Measurements from ENCODE around the gene HTR6.

Gene HTR6

GRCh38 chr1:19710825-19711611 lies 46.3 kb downstream of the HTR6 start:
- H3K4me3 ChIP-seq (ENCODE audit: insufficient read depth, low read depth, low read length, poor library complexity, severe bottlenecking): no peak overlapping the region
- H3K36me3 ChIP-seq (ENCODE audit: control insufficient read depth, insufficient read depth, low read length): no peaks in the 10 kb centered on the region
- H3K9me3 ChIP-seq (ENCODE audit: control insufficient read depth, low read length): no peaks in the 10 kb centered on the region
- H3K27ac ChIP-seq (ENCODE audit: insufficient read depth, low read length, poor library complexity, severe bottlenecking): no peak overlapping the region
- no peaks in the 10 kb centered on the region for H3K4me1 ChIP-seq (ENCODE audit: control insufficient read depth, insufficient read depth, low read length, poor library complexity, severe bottlenecking)
- H3K27me3 ChIP-seq (replicated peaks; ENCODE audit: control insufficient read depth, insufficient read depth, low read length, poor library complexity, severe bottlenecking): no peaks in the 10 kb centered on the region
- DNase-seq: no peak

DNA sequence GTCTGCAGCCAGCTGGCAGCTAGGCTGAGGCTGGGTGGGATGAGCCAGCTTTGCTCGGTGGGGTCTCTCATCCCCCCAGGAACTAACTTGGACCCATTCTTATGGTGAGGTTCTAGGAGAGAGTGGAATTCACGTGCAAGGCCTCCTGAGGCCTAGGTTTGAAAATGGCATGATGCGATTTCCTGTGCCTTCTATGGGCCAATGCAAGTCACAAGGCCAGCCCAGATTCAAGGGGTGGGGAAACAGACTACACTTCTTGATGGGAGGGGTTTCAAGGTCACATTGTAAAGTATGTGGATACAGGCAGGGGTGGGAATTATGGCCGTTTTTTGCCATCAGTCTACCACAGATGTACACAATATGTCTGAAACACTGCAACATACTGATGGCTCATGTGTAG lies 48.3 kb downstream of the HTR6 start:
- Histone ChIP-seq H3K27ac (ENCODE audit: insufficient read depth, low read length, poor library complexity, severe bottlenecking) (no peak overlapping the region), H3K27me3 (replicated peaks; ENCODE audit: control insufficient read depth, insufficient read depth, low read length, poor library complexity, severe bottlenecking) (no peaks in the 10 kb centered on the region), H3K9me3 (ENCODE audit: control insufficient read depth, low read length) (no peaks in the 10 kb centered on the region), H3K4me1 (ENCODE audit: control insufficient read depth, insufficient read depth, low read length, poor library complexity, severe bottlenecking) (no peaks in the 10 kb centered on the region), H3K4me3 (ENCODE audit: insufficient read depth, low read depth, low read length, poor library complexity, severe bottlenecking) (no peak overlapping the region), H3K36me3 (ENCODE audit: control insufficient read depth, insufficient read depth, low read length) (no peaks in the 10 kb centered on the region)
- DNase-seq: no peak

GRCh38 chr1:19715334-19716203 lies 50.9 kb downstream of the HTR6 start:
- no peaks in the 10 kb centered on the region for H3K36me3 ChIP-seq (ENCODE audit: control insufficient read depth, insufficient read depth, low read length)
- H3K4me1 ChIP-seq (ENCODE audit: control insufficient read depth, insufficient read depth, low read length, poor library complexity, severe bottlenecking): no peaks in the 10 kb centered on the region
- no peaks in the 10 kb centered on the region for H3K9me3 ChIP-seq (ENCODE audit: control insufficient read depth, low read length)
- peak; percentile 43 to 65 (median 63) for DNase-seq
- no peak overlapping the region for H3K27ac ChIP-seq (ENCODE audit: insufficient read depth, low read length, poor library complexity, severe bottlenecking)
- no peak overlapping the region for H3K4me3 ChIP-seq (ENCODE audit: insufficient read depth, low read depth, low read length, poor library complexity, severe bottlenecking)
- H3K27me3 ChIP-seq (replicated peaks; ENCODE audit: control insufficient read depth, insufficient read depth, low read length, poor library complexity, severe bottlenecking): no peaks in the 10 kb centered on the region

DNA sequence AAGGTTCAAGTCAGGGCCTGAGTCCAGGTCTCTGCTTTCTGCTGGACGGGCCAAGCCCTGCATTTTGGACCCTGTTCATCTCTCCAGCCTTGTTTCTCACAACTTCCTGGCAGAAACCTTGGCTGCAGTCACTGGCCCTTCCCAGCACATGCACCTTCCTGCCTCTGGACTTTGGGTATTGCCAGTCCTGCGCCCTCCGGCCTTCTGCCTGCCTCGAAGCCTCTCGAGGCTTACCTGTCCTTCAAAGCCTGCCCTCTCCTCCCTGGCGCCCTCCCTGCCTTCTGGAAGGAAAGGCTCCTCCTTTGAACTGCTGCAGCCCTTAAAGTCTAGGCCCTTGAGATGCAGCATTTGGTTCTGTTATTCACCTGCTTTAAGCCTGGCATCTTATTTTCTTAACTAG lies 52.8 kb downstream of the HTR6 start:
- H3K27me3 ChIP-seq (replicated peaks; ENCODE audit: control insufficient read depth, insufficient read depth, low read length, poor library complexity, severe bottlenecking): no peaks in the 10 kb centered on the region
- no peaks in the 10 kb centered on the region for H3K36me3 ChIP-seq (ENCODE audit: control insufficient read depth, insufficient read depth, low read length)
- DNase-seq: no peak
- no peaks in the 10 kb centered on the region for H3K9me3 ChIP-seq (ENCODE audit: control insufficient read depth, low read length)
- no peaks in the 10 kb centered on the region for H3K4me1 ChIP-seq (ENCODE audit: control insufficient read depth, insufficient read depth, low read length, poor library complexity, severe bottlenecking)
- no peak overlapping the region for H3K4me3 ChIP-seq (ENCODE audit: insufficient read depth, low read depth, low read length, poor library complexity, severe bottlenecking)
- H3K27ac ChIP-seq (ENCODE audit: insufficient read depth, low read length, poor library complexity, severe bottlenecking): no peak overlapping the region

- H3K9me3 ChIP-seq (ENCODE audit: control insufficient read depth, low read length): no peaks in the 10 kb centered on the region
- H3K4me1 ChIP-seq (ENCODE audit: control insufficient read depth, insufficient read depth, low read length, poor library complexity, severe bottlenecking): no peaks in the 10 kb centered on the region
- DNase-seq: no peak
- no peak overlapping the region for H3K27ac ChIP-seq (ENCODE audit: insufficient read depth, low read length, poor library complexity, severe bottlenecking)
- H3K4me3 ChIP-seq (ENCODE audit: insufficient read depth, low read depth, low read length, poor library complexity, severe bottlenecking): no peak overlapping the region
- no peaks in the 10 kb centered on the region for H3K27me3 ChIP-seq (replicated peaks; ENCODE audit: control insufficient read depth, insufficient read depth, low read length, poor library complexity, severe bottlenecking)
- H3K36me3 ChIP-seq (ENCODE audit: control insufficient read depth, insufficient read depth, low read length): no peaks in the 10 kb centered on the region
Measured at GRCh38 chr1:19720174-19720573, 55.5 kb downstream of the HTR6 start.

GRCh38 chr1:19720973-19721372 lies 56.3 kb downstream of the HTR6 start:
- Histone ChIP-seq H3K4me1 (ENCODE audit: control insufficient read depth, insufficient read depth, low read length, poor library complexity, severe bottlenecking) (no peaks in the 10 kb centered on the region), H3K36me3 (ENCODE audit: control insufficient read depth, insufficient read depth, low read length) (no peaks in the 10 kb centered on the region), H3K4me3 (ENCODE audit: insufficient read depth, low read depth, low read length, poor library complexity, severe bottlenecking) (no peak overlapping the region), H3K9me3 (ENCODE audit: control insufficient read depth, low read length) (no peaks in the 10 kb centered on the region), H3K27me3 (replicated peaks; ENCODE audit: control insufficient read depth, insufficient read depth, low read length, poor library complexity, severe bottlenecking) (no peaks in the 10 kb centered on the region), H3K27ac (ENCODE audit: insufficient read depth, low read length, poor library complexity, severe bottlenecking) (no peak overlapping the region)
- no peak for DNase-seq

- no peak for DNase-seq
- no peaks in the 10 kb centered on the region for H3K27me3 ChIP-seq (replicated peaks; ENCODE audit: control insufficient read depth, insufficient read depth, low read length, poor library complexity, severe bottlenecking)
- peaks cover 7% of the 10 kb centered on the region for H3K36me3 ChIP-seq (ENCODE audit: control insufficient read depth, insufficient read depth, low read length)
- H3K4me3 ChIP-seq (ENCODE audit: insufficient read depth, low read depth, low read length, poor library complexity, severe bottlenecking): no peak overlapping the region
- no peak overlapping the region for H3K27ac ChIP-seq (ENCODE audit: insufficient read depth, low read length, poor library complexity, severe bottlenecking)
- no peaks in the 10 kb centered on the region for H3K9me3 ChIP-seq (ENCODE audit: control insufficient read depth, low read length)
- H3K4me1 ChIP-seq (ENCODE audit: control insufficient read depth, insufficient read depth, low read length, poor library complexity, severe bottlenecking): no peaks in the 10 kb centered on the region
Measured at GRCh38 chr1:19723874-19724273, 59.2 kb downstream of the HTR6 start.

DNA sequence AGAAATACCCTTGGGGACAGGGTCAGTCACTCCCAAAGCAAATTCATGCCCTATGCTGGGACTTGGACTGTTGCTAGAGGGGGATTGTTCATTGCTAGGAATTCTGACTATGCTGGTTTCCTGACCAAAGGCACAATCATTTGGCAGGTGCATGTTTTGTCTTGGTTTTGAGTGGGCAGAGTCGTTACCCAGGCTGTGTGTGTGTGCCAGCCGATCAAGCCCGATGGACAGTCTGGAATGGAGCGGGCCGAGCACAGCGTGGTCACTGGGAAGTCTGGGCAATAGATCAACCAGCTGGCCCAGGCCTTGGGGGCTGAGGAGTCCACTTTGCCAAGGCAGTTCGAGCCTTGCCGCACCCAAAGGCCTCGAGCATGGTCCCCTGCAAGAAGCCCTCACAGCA lies 60.9 kb downstream of the HTR6 start:
- Histone ChIP-seq H3K36me3 (ENCODE audit: control insufficient read depth, insufficient read depth, low read length) (peaks cover 8% of the 10 kb centered on the region), H3K4me1 (ENCODE audit: control insufficient read depth, insufficient read depth, low read length, poor library complexity, severe bottlenecking) (no peaks in the 10 kb centered on the region), H3K27ac (ENCODE audit: insufficient read depth, low read length, poor library complexity, severe bottlenecking) (no peak overlapping the region), H3K4me3 (ENCODE audit: insufficient read depth, low read depth, low read length, poor library complexity, severe bottlenecking) (no peak overlapping the region), H3K27me3 (replicated peaks; ENCODE audit: control insufficient read depth, insufficient read depth, low read length, poor library complexity, severe bottlenecking) (no peaks in the 10 kb centered on the region), H3K9me3 (ENCODE audit: control insufficient read depth, low read length) (peaks cover 4% of the 10 kb centered on the region)
- DNase-seq: no peak

DNA sequence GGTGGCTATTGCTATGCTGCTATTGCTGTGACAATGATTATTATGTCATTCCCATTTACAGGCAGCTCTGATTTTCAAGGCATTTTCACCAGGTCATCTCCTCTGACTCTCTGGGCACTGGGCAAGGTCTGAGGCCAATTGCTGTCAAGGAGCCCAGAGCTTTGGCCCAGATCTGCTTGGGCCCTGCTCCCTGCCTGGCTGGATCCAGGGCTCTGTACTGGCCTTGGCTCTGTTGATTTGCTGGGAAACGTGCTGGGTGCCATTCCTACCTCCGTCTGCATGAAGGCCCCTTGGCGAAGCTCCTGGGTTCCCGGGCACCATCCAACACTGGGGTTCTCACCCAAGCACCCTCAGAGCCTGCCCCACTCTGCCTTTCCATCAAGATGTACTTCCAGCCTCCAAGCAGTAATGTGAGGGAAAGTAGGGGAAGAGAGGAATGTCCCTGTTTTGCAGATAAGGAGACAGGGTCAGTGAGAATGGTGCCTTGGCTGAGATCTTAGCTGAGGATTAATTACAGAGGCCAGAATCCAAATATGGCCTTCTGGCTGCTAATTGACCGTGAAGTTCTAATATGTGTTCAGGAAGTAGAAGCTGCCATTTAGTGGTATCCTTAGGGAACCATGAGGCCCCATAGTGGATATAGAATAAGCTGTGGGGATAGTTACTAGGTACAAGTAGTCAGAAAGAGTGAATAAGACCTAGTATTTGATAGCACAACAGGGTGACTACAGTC lies 63.9 kb downstream of the HTR6 start:
- Histone ChIP-seq H3K4me3 (ENCODE audit: insufficient read depth, low read depth, low read length, poor library complexity, severe bottlenecking) (no peak overlapping the region), H3K27ac (ENCODE audit: insufficient read depth, low read length, poor library complexity, severe bottlenecking) (no peak overlapping the region), H3K36me3 (ENCODE audit: control insufficient read depth, insufficient read depth, low read length) (peaks cover 16% of the 10 kb centered on the region), H3K9me3 (ENCODE audit: control insufficient read depth, low read length) (peaks cover 4% of the 10 kb centered on the region), H3K4me1 (ENCODE audit: control insufficient read depth, insufficient read depth, low read length, poor library complexity, severe bottlenecking) (no peaks in the 10 kb centered on the region), H3K27me3 (replicated peaks; ENCODE audit: control insufficient read depth, insufficient read depth, low read length, poor library complexity, severe bottlenecking) (no peaks in the 10 kb centered on the region)
- DNase-seq: no peak
